Measurements from ENCODE around the gene PLEKHJ1. TPM values are rescaled to one million over a fixed set of nuclear protein-coding genes. Genes with fewer than 3 reads are reported as not detected.
A peak's percentile ranks its signal among the peaks of the same experiment; 100 is the strongest.

Gene PLEKHJ1
- total RNA-seq, 2 experiments from 2014 or later = 78.0 to 79.9 TPM

GRCh38 chr19:2268480-2268830 is 32.3 kb upstream of the PLEKHJ1 start:
- ChIA-PET POLR2A (interaction anchor here (1.5 kb wide), 1 partner anchor 9 kb away, joined by 6 read pairs; no protein-coding TSS in a partner anchor), CTCF (no interaction called here)
- ATAC-seq = no peak
- Mint-ChIP-seq H3K36me3 (ENCODE audit: low read depth) (peaks cover 26% of the 10 kb centered on the region), H3K27me3 (ENCODE audit: low read depth) (no peaks in the 10 kb centered on the region), H3K4me3 (peak overlapping the region; percentile 88), H3K9me3 (ENCODE audit: insufficient read depth) (no peaks in the 10 kb centered on the region), H3K27ac (no peak overlapping the region), H3K4me1 (ENCODE audit: low read depth) (peaks cover 36% of the 10 kb centered on the region)
- DNase-seq = no peak

GRCh38 chr19:2266183-2266993 is 30.3 kb upstream of the PLEKHJ1 start:
- DNase-seq = peak; percentile 46
- Mint-ChIP-seq H3K36me3 (ENCODE audit: low read depth) (peaks cover 11% of the 10 kb centered on the region), H3K9me3 (ENCODE audit: insufficient read depth) (no peaks in the 10 kb centered on the region), H3K4me1 (ENCODE audit: low read depth) (peaks cover 21% of the 10 kb centered on the region), H3K27me3 (ENCODE audit: low read depth) (no peaks in the 10 kb centered on the region), H3K27ac (peak overlapping the region; percentile 58), H3K4me3 (no peak overlapping the region)
- CTCF ChIA-PET = interaction anchor here (0.6 to 2.0 kb wide), 3 partner anchors 8 to 28 kb away, joined by 3 to 5 read pairs (median 4); no protein-coding TSS in a partner anchor
- POLR2A ChIA-PET = no interaction called here
- ATAC-seq = no peak

- DNase-seq (peak; percentile 74), ATAC-seq (peak; percentile 48)
- no peak overlapping the region for H3K4me3 Mint-ChIP-seq
- ChIA-PET POLR2A (interaction anchor here (1.0 to 1.8 kb wide), 3 partner anchors 9 to 359 kb away, joined by 3 to 4 read pairs (median 4); partner anchors contain the start of gene GADD45B), CTCF (interaction anchor here (0.6 to 2.0 kb wide), 10 partner anchors 9 to 591 kb away, joined by 3 to 32 read pairs (median 3); no protein-coding TSS in a partner anchor)
- no peak overlapping the region for H3K27ac Mint-ChIP-seq
- no peaks in the 10 kb centered on the region for H3K27me3 Mint-ChIP-seq (ENCODE audit: low read depth)
- H3K36me3 Mint-ChIP-seq (ENCODE audit: low read depth) = no peaks in the 10 kb centered on the region
- H3K4me1 Mint-ChIP-seq (ENCODE audit: low read depth) = peaks cover 34% of the 10 kb centered on the region
- no peaks in the 10 kb centered on the region for H3K9me3 Mint-ChIP-seq (ENCODE audit: insufficient read depth)
Observed at GRCh38 chr19:2261438-2262172, 25.5 kb upstream of the PLEKHJ1 start.

- H3K9me3 Mint-ChIP-seq (ENCODE audit: insufficient read depth) = no peaks in the 10 kb centered on the region
- no peaks in the 10 kb centered on the region for H3K27me3 Mint-ChIP-seq (ENCODE audit: low read depth)
- H3K4me1 Mint-ChIP-seq (ENCODE audit: low read depth) = peaks cover 31% of the 10 kb centered on the region
- DNase-seq = no peak
- no peak overlapping the region for H3K4me3 Mint-ChIP-seq
- H3K27ac Mint-ChIP-seq = peak overlapping the region; percentile 4
- no peaks in the 10 kb centered on the region for H3K36me3 Mint-ChIP-seq (ENCODE audit: low read depth)
- POLR2A ChIA-PET = interaction anchor here (1.3 to 1.4 kb wide), 2 partner anchors 8 to 10 kb away, joined by 6 to 10 read pairs; no protein-coding TSS in a partner anchor
- no peak for ATAC-seq
- CTCF ChIA-PET = interaction anchor here (1.0 to 2.0 kb wide), 3 partner anchors 22 to 72 kb away, joined by 3 to 32 read pairs (median 5); no protein-coding TSS in a partner anchor
Observed at GRCh38 chr19:2260341-2260805, 24.2 kb upstream of the PLEKHJ1 start.

DNA sequence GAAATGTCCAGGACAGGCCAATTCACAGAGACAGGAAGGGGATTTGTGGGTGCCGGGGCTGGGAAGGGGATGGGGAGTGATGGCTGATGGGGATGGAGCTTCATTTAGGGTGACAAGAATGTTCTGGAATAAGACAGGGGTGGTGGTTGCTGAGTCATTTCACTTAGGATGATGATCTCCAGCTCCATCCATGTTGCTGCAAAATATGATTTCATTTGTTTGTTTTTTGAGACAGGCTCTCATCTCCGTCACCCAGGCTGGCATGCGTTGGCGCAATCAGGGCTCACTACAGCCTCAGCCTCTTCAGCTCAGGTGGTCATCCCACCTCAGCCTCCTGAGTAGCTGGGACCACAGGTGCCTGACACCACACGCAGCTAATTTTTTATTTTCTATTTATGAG is 23.2 kb upstream of the PLEKHJ1 start:
- H3K9me3 Mint-ChIP-seq (ENCODE audit: insufficient read depth) = no peaks in the 10 kb centered on the region
- no peak for DNase-seq
- no peaks in the 10 kb centered on the region for H3K36me3 Mint-ChIP-seq (ENCODE audit: low read depth)
- no peak for ATAC-seq
- H3K4me1 Mint-ChIP-seq (ENCODE audit: low read depth) = peaks cover 31% of the 10 kb centered on the region
- no peaks in the 10 kb centered on the region for H3K27me3 Mint-ChIP-seq (ENCODE audit: low read depth)
- H3K4me3 Mint-ChIP-seq = no peak overlapping the region
- H3K27ac Mint-ChIP-seq = peak overlapping the region; percentile 85
- POLR2A ChIA-PET = interaction anchor here (1.3 to 1.4 kb wide), 3 partner anchors 9 to 68 kb away, joined by 5 to 10 read pairs (median 6); no protein-coding TSS in a partner anchor
- CTCF ChIA-PET = interaction anchor here (0.6 to 1.1 kb wide), 4 partner anchors 21 to 691 kb away, joined by 3 to 5 read pairs (median 4); no protein-coding TSS in a partner anchor

GRCh38 chr19:2255982-2256685 is 20.0 kb upstream of the PLEKHJ1 start, which contains the start of gene JSRP1:
Gene JSRP1 (minus strand): TSS chr19:2256417. CDS start chr19:2255314, 1,103 bp downstream.
- Mint-ChIP-seq H3K4me1 (ENCODE audit: low read depth) (peaks cover 41% of the 10 kb centered on the region), H3K27ac (peak within 1 kb of the TSS; percentile 70), H3K4me3 (no peak within 1 kb of the TSS), H3K27me3 (ENCODE audit: low read depth) (peaks cover 13% of the 10 kb centered on the region), H3K36me3 (ENCODE audit: low read depth) (no peaks in the 10 kb centered on the region), H3K9me3 (ENCODE audit: insufficient read depth) (no peaks in the 10 kb centered on the region)
- POLR2A ChIA-PET = interaction anchor here (0.7 to 1.9 kb wide), 3 partner anchors 14 to 32 kb away, joined by 3 to 7 read pairs (median 4); no protein-coding TSS in a partner anchor
- ATAC-seq = no peak
- CTCF ChIA-PET = no interaction called here
- DNase-seq = no peak

DNA sequence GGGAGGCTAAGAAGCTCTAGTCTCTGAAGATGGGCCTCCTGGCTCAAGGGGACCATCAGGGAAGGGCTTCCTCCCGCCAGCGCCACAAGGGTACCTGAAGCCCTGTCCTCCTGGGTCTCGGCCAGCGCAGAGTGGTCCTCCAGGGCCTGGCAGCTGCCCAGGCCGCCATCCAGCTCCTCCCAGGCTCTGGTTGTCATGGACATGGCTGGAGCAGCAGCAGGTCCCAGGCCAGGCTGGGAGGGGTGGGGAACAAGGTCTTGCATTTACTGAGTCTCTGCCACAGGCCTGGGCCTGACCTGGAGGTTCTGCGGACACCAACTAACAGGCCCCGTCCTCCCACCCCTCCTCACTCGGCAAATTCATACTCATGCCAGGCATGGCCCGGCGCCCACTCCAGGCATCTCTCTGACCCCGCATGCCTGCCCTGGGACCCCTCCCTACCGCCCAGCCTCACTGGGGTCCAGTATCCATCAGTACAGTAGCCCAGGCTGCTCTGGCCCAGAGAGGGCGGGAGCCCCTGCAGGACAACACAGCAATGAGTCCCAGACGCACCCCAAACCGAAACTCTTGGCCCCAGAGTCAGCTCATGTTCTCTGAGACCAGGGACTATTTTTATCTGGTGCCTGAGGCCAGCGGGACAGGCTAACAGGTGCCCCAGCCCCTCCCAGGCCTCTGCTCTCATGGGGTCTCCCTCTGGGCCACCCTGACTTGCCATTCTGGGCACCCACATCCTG is 19.1 kb upstream of the PLEKHJ1 start:
- no peak overlapping the region for H3K4me3 Mint-ChIP-seq
- H3K36me3 Mint-ChIP-seq (ENCODE audit: low read depth) = no peaks in the 10 kb centered on the region
- ChIA-PET CTCF (interaction anchor here (4.3 kb wide), 1 partner anchor 16 kb away, joined by 22 read pairs; no protein-coding TSS in a partner anchor), POLR2A (interaction anchor here (1.9 kb wide), 2 partner anchors 15 to 16 kb away, joined by 4 to 7 read pairs; no protein-coding TSS in a partner anchor)
- no peak overlapping the region for H3K27ac Mint-ChIP-seq
- H3K9me3 Mint-ChIP-seq (ENCODE audit: insufficient read depth) = no peaks in the 10 kb centered on the region
- ATAC-seq = no peak
- peaks cover 38% of the 10 kb centered on the region for H3K4me1 Mint-ChIP-seq (ENCODE audit: low read depth)
- peaks cover 13% of the 10 kb centered on the region for H3K27me3 Mint-ChIP-seq (ENCODE audit: low read depth)
- no peak for DNase-seq

DNA sequence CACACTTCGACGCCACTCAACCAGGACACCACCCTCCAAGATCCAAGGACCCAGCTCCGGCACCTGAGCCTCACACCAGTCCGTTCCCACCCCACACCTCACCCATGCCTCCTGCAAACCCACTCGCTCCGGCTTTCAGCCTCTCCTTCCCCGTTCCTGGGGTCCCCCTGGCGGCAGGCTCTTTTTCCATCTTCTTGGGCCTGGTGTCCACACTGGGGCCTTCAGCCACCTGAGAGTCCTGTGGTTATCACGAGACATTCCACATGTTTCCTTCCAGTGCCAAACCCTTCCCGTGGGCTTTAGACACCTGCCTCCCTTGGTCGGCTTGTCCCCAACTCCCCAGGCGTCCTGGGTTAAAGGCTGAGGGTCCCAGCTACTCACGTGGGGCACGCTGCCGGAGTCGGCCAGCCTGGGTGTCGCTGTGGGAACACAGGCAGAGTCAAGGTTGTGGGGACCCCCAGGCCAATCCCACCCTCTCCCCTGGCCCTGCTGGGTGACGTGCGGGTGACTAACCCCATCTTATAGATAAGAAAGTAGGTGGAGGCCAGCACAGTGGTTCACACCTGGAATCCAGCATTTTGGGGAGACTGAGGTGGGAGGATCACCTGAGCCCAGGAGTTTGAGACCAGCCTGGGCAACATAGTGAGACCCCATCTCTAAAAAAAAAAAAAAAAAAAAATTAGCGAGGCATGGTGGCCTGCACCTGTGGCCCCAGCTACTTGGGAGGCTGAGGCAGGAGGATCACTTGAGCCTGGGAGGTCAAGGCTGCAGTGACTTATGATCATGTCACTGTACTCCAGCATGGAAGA is 18.1 kb upstream of the PLEKHJ1 start:
- DNase-seq = no peak
- H3K9me3 Mint-ChIP-seq (ENCODE audit: insufficient read depth) = no peaks in the 10 kb centered on the region
- no peak overlapping the region for H3K4me3 Mint-ChIP-seq
- H3K4me1 Mint-ChIP-seq (ENCODE audit: low read depth) = peaks cover 32% of the 10 kb centered on the region
- no peaks in the 10 kb centered on the region for H3K36me3 Mint-ChIP-seq (ENCODE audit: low read depth)
- H3K27ac Mint-ChIP-seq = no peak overlapping the region
- POLR2A ChIA-PET = interaction anchor here (1.2 to 3.9 kb wide), 3 partner anchors 15 to 170 kb away, joined by 3 to 19 read pairs (median 7); no protein-coding TSS in a partner anchor
- H3K27me3 Mint-ChIP-seq (ENCODE audit: low read depth) = peaks cover 13% of the 10 kb centered on the region
- ATAC-seq = no peak
- CTCF ChIA-PET = interaction anchor here (2.7 to 4.3 kb wide), 2 partner anchors 8 to 15 kb away, joined by 11 to 22 read pairs; no protein-coding TSS in a partner anchor

DNA sequence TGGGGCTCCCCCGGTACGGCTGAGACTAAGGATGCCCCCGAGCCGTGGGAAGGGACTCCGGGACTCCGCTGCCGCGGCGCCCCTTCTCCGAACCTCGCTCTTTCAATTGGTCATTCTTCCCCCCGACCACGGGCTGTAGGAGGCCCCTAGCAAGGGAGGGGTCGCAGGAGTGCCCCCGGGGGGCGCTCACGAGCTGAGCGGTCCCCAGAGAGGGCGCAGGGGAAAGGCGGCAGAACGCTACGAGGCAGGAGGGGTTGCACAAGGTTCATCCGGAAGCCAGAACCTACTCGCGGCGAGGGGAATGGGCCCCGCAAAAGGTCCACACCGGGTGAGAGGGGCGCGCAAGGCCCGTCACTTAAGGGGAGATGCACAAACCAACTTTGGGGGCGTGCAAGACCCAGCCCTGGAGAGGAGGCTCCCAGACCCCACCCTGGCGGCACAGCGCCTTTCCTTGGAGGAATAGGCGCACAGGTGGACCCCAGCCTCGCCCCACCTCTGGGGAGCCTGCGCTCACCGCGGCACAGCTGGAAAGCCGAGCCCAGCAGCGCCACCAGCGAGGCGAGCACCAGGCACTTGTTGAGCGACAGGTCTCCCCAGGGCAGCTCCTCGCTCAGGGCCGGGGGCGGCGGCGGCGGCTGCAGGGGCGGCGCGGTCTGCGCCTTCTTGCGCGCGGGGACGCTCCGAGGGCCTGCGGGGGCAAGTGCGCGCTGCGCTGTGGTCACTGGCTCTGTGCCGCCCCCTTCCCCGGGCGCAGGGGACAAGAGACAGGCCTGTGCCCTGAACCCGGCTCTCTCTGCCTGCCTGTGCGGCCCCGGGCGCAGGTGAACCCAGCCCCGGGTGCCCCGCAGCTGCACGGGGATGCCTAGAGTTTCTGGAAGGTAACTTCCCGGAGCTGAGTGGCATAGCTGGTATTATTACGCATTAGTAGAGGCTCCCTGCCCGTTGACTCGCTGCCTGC is 17.3 kb upstream of the PLEKHJ1 start:
- peak overlapping the region; percentile 28 for H3K4me3 Mint-ChIP-seq
- no peaks in the 10 kb centered on the region for H3K9me3 Mint-ChIP-seq (ENCODE audit: insufficient read depth)
- DNase-seq (peak; percentile 47), ATAC-seq (no peak)
- H3K36me3 Mint-ChIP-seq (ENCODE audit: low read depth) = peaks cover 4% of the 10 kb centered on the region
- ChIA-PET POLR2A (interaction anchor here (1.2 to 3.9 kb wide), 3 partner anchors 14 to 170 kb away, joined by 3 to 19 read pairs (median 6); no protein-coding TSS in a partner anchor), CTCF (interaction anchor here (1.0 to 4.3 kb wide), 3 partner anchors 8 to 21 kb away, joined by 4 to 22 read pairs (median 11); no protein-coding TSS in a partner anchor)
- H3K4me1 Mint-ChIP-seq (ENCODE audit: low read depth) = peaks cover 28% of the 10 kb centered on the region
- H3K27me3 Mint-ChIP-seq (ENCODE audit: low read depth) = peaks cover 13% of the 10 kb centered on the region
- H3K27ac Mint-ChIP-seq = no peak overlapping the region

All from activated CD8-positive, alpha-beta T cell treated with anti-CD3 and anti-CD28 coated beads, Interleukin-2, amount 10 ng/mL, durations not matched to agents 7 days and 5 days (primary cell).